ENCODE data around the gene FOLH1. TPM values are rescaled to one million over a fixed set of nuclear protein-coding genes. Genes with fewer than 3 reads are reported as not detected.
"Not testable (repeated sequence)": the region's sequence is repeated elsewhere in the genome, so short reads cannot be mapped to it uniquely, and the experiment has no call there.

Gene FOLH1
- total RNA-seq, 1 donor from 2014 or later: 0.36 TPM

DNA sequence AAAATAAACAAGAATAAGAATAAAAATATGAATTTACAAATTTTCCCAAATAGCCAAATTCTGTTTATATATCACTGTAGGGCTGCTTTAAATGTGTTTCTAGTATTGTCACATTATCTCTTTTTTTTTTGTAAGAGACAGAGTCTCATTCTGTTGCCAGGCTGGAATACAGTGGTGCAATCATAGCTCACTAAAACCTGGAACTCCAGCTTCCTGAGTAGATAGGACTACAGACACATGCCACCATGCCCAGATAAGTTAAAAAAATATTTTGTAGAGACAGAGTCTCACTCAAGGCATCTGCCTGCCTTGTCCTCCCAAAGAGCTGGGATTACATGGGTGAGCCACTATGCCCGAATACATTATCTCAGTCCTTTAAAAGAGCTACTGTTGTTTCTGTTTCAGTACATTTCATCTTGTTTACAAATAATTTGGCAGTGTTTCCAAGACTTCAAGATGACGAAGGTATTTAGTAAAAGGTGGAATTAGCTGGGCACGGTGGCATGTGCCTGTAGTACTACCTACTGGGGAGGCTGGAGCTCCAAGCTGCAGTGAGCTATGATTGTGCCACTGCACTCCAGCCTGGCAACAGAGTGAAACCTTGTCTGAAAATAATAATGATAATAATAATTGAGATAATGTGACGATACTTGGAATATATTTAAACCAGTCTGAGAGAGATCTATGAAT, 6.0 kb downstream of the FOLH1 start:
- no peaks in the 10 kb centered on the region for H3K36me3 ChIP-seq (ENCODE audit: insufficient read depth, low read length)
- no peaks in the 10 kb centered on the region for H3K79me2 ChIP-seq (ENCODE audit: insufficient read depth, low read length)
- Mint-ChIP-seq H3K4me3 (ENCODE audit: unreplicated experiment) (no peak overlapping the region), H3K4me1 (ENCODE audit: low read depth, unreplicated experiment) (no peaks in the 10 kb centered on the region), H3K27me3 (ENCODE audit: low read depth, unreplicated experiment) (peaks cover 8% of the 10 kb centered on the region), H3K27ac (ENCODE audit: unreplicated experiment) (no peak overlapping the region), H3K9me3 (ENCODE audit: unreplicated experiment) (peaks cover 5% of the 10 kb centered on the region), H3K36me3 (ENCODE audit: low read depth, unreplicated experiment) (no peaks in the 10 kb centered on the region)
- H3K4me1 ChIP-seq (ENCODE audit: insufficient read depth, low read length): no peaks in the 10 kb centered on the region
- no peaks in the 10 kb centered on the region for H3K27me3 ChIP-seq (ENCODE audit: insufficient read depth, low read length)
- DNase-seq (ENCODE audit: low read depth) (no peak), FAIRE-seq (no peak)
- no peak overlapping the region for H3K9ac ChIP-seq (ENCODE audit: low read length)
- H4K20me1 ChIP-seq (ENCODE audit: insufficient read depth, low read length): no peaks in the 10 kb centered on the region
- H2AFZ ChIP-seq (ENCODE audit: low read depth, low read length): no peak overlapping the region
- H3K27ac ChIP-seq (ENCODE audit: low read depth, low read length): no peak overlapping the region
- H3K4me3 ChIP-seq (ENCODE audit: insufficient read depth, low read depth, low read length): no peak overlapping the region
- TF ChIP-seq EZH2 (IDR thresholded peaks at IDR 0.05; ENCODE audit: insufficient read depth, low read length): no peak
- TF ChIP-seq, protein P1, sequence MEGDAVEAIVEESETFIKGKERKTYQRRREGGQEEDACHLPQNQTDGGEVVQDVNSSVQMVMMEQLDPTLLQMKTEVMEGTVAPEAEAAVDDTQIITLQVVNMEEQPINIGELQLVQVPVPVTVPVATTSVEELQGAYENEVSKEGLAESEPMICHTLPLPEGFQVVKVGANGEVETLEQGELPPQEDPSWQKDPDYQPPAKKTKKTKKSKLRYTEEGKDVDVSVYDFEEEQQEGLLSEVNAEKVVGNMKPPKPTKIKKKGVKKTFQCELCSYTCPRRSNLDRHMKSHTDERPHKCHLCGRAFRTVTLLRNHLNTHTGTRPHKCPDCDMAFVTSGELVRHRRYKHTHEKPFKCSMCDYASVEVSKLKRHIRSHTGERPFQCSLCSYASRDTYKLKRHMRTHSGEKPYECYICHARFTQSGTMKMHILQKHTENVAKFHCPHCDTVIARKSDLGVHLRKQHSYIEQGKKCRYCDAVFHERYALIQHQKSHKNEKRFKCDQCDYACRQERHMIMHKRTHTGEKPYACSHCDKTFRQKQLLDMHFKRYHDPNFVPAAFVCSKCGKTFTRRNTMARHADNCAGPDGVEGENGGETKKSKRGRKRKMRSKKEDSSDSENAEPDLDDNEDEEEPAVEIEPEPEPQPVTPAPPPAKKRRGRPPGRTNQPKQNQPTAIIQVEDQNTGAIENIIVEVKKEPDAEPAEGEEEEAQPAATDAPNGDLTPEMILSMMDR (IDR thresholded peaks at IDR 0.05; ENCODE audit: insufficient read depth, low read depth, low read length): no peak
- H3K4me2 ChIP-seq (ENCODE audit: low read length): no peak overlapping the region
- H3K9me3 ChIP-seq (ENCODE audit: insufficient read depth, low read depth, low read length): no peaks in the 10 kb centered on the region

DNA sequence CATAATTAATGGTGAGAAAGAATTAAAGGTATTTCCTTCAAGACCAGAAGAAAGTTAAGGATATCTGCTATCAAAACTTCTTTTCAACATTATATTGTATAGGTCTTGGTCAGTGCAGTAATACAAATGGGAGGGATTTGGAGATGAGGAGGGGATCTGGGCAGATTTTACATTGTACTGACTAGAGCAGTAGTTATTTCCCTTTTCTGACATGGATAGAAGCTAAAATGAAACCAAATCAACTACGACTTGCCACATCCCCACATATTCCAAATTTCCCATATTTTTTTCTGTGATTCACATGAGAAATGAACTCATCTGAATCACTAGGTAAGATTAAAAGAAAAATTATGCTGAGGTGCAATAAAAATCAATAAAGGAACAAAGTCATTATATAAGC, 11.6 kb downstream of the FOLH1 start:
- H4K20me1 ChIP-seq (ENCODE audit: insufficient read depth, low read length); H3K36me3 Mint-ChIP-seq (ENCODE audit: low read depth, unreplicated experiment); H3K27ac Mint-ChIP-seq (ENCODE audit: unreplicated experiment); H3K36me3 ChIP-seq (ENCODE audit: insufficient read depth, low read length); H3K4me2 ChIP-seq (ENCODE audit: low read length); H2AFZ ChIP-seq (ENCODE audit: low read depth, low read length); H3K27me3 Mint-ChIP-seq (ENCODE audit: low read depth, unreplicated experiment); DNase-seq (ENCODE audit: low read depth); H3K9me3 Mint-ChIP-seq (ENCODE audit: unreplicated experiment); H3K4me1 ChIP-seq (ENCODE audit: insufficient read depth, low read length); H3K9ac ChIP-seq (ENCODE audit: low read length); H3K27me3 ChIP-seq (ENCODE audit: insufficient read depth, low read length); H3K79me2 ChIP-seq (ENCODE audit: insufficient read depth, low read length); FAIRE-seq; H3K4me1 Mint-ChIP-seq (ENCODE audit: low read depth, unreplicated experiment); H3K27ac ChIP-seq (ENCODE audit: low read depth, low read length); H3K4me3 ChIP-seq (ENCODE audit: insufficient read depth, low read depth, low read length); H3K9me3 ChIP-seq (ENCODE audit: insufficient read depth, low read depth, low read length); H3K4me3 Mint-ChIP-seq (ENCODE audit: unreplicated experiment): not testable (repeated sequence)

- not testable (repeated sequence) for H3K4me1 Mint-ChIP-seq (ENCODE audit: low read depth, unreplicated experiment); H3K27me3 ChIP-seq (ENCODE audit: insufficient read depth, low read length); H3K27ac ChIP-seq (ENCODE audit: low read depth, low read length); H2AFZ ChIP-seq (ENCODE audit: low read depth, low read length); H3K9me3 ChIP-seq (ENCODE audit: insufficient read depth, low read depth, low read length); H3K79me2 ChIP-seq (ENCODE audit: insufficient read depth, low read length); H3K9me3 Mint-ChIP-seq (ENCODE audit: unreplicated experiment); H3K4me3 Mint-ChIP-seq (ENCODE audit: unreplicated experiment); H4K20me1 ChIP-seq (ENCODE audit: insufficient read depth, low read length); H3K4me2 ChIP-seq (ENCODE audit: low read length); H3K27ac Mint-ChIP-seq (ENCODE audit: unreplicated experiment); FAIRE-seq; H3K36me3 Mint-ChIP-seq (ENCODE audit: low read depth, unreplicated experiment); H3K9ac ChIP-seq (ENCODE audit: low read length); H3K36me3 ChIP-seq (ENCODE audit: insufficient read depth, low read length); H3K4me3 ChIP-seq (ENCODE audit: insufficient read depth, low read depth, low read length); H3K4me1 ChIP-seq (ENCODE audit: insufficient read depth, low read length); H3K27me3 Mint-ChIP-seq (ENCODE audit: low read depth, unreplicated experiment); DNase-seq (ENCODE audit: low read depth)
These were observed 12.4 kb downstream of the FOLH1 start for GRCh38 chr11:49196002-49196401.

DNA sequence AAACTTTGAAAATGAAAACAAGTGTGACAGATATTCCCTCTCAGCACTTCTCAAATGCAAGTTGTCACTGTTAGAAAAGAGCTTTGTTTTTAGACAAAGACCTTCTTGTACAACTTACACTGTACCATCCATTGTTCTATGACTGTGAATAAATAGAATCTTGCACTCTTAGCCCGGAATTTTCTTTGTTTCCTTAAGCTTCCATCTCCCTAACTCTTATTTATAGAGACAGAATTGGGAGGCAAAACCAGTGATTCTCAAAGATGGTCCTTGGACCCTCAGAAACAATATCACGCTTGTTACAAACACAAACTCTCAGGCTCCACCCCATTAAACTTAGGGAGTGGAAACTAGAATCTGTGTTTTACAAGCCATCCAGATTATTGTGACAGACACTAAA, 18.1 kb downstream of the FOLH1 start:
- not testable (repeated sequence) for H4K20me1 ChIP-seq (ENCODE audit: insufficient read depth, low read length); H3K79me2 ChIP-seq (ENCODE audit: insufficient read depth, low read length); H3K27me3 Mint-ChIP-seq (ENCODE audit: low read depth, unreplicated experiment); H2AFZ ChIP-seq (ENCODE audit: low read depth, low read length); H3K4me1 Mint-ChIP-seq (ENCODE audit: low read depth, unreplicated experiment); H3K4me1 ChIP-seq (ENCODE audit: insufficient read depth, low read length); H3K27ac ChIP-seq (ENCODE audit: low read depth, low read length); DNase-seq (ENCODE audit: low read depth); H3K9me3 ChIP-seq (ENCODE audit: insufficient read depth, low read depth, low read length); H3K9ac ChIP-seq (ENCODE audit: low read length); H3K27ac Mint-ChIP-seq (ENCODE audit: unreplicated experiment); H3K36me3 ChIP-seq (ENCODE audit: insufficient read depth, low read length); H3K4me3 Mint-ChIP-seq (ENCODE audit: unreplicated experiment); H3K4me2 ChIP-seq (ENCODE audit: low read length); H3K27me3 ChIP-seq (ENCODE audit: insufficient read depth, low read length); H3K36me3 Mint-ChIP-seq (ENCODE audit: low read depth, unreplicated experiment); H3K9me3 Mint-ChIP-seq (ENCODE audit: unreplicated experiment); H3K4me3 ChIP-seq (ENCODE audit: insufficient read depth, low read depth, low read length); FAIRE-seq

GRCh38 chr11:49186225-49186624, 22.2 kb downstream of the FOLH1 start:
- not testable (repeated sequence) for H3K4me1 ChIP-seq (ENCODE audit: insufficient read depth, low read length); H3K9me3 Mint-ChIP-seq (ENCODE audit: unreplicated experiment); H3K9me3 ChIP-seq (ENCODE audit: insufficient read depth, low read depth, low read length)

More at GRCh38 chr11:49186225-49186624, 22.2 kb downstream of the FOLH1 start:
- not testable (repeated sequence) for H3K27ac Mint-ChIP-seq (ENCODE audit: unreplicated experiment); H3K9ac ChIP-seq (ENCODE audit: low read length); H3K4me3 ChIP-seq (ENCODE audit: insufficient read depth, low read depth, low read length); H2AFZ ChIP-seq (ENCODE audit: low read depth, low read length); FAIRE-seq; H3K79me2 ChIP-seq (ENCODE audit: insufficient read depth, low read length); H3K27me3 ChIP-seq (ENCODE audit: insufficient read depth, low read length); H3K27ac ChIP-seq (ENCODE audit: low read depth, low read length); DNase-seq (ENCODE audit: low read depth); H4K20me1 ChIP-seq (ENCODE audit: insufficient read depth, low read length); H3K4me1 Mint-ChIP-seq (ENCODE audit: low read depth, unreplicated experiment); H3K4me3 Mint-ChIP-seq (ENCODE audit: unreplicated experiment); H3K27me3 Mint-ChIP-seq (ENCODE audit: low read depth, unreplicated experiment); H3K36me3 Mint-ChIP-seq (ENCODE audit: low read depth, unreplicated experiment); H3K4me2 ChIP-seq (ENCODE audit: low read length); H3K36me3 ChIP-seq (ENCODE audit: insufficient read depth, low read length)
